ENCODE measurements around the gene CUL9.

DNA sequence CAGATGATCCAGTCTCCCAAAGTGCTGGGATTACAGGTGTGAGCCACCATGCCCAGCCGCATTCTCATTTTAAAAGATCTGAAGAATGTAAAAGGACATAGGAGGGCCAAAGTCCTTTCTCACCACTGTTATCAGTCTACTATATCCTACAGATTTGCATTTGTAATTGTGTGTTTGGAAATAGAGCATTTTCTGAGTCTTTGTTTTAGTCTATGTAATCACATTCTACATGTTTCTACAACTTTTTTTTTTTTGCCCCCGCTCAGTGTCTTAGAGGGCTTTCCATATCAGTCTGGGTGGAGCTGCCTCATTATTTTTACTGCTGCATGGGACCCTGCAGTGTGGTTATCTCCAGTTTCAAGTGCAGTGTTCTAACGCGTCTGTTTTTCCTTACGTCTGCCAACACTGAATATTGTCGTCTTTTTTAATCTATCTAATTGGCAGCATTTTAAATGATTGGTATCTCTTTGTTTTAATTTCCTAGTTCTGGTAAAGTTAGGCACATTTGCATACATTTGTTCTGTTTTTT lies 7.8 kb downstream of the CUL9 start:
- TF ChIP-seq, protein P1, sequence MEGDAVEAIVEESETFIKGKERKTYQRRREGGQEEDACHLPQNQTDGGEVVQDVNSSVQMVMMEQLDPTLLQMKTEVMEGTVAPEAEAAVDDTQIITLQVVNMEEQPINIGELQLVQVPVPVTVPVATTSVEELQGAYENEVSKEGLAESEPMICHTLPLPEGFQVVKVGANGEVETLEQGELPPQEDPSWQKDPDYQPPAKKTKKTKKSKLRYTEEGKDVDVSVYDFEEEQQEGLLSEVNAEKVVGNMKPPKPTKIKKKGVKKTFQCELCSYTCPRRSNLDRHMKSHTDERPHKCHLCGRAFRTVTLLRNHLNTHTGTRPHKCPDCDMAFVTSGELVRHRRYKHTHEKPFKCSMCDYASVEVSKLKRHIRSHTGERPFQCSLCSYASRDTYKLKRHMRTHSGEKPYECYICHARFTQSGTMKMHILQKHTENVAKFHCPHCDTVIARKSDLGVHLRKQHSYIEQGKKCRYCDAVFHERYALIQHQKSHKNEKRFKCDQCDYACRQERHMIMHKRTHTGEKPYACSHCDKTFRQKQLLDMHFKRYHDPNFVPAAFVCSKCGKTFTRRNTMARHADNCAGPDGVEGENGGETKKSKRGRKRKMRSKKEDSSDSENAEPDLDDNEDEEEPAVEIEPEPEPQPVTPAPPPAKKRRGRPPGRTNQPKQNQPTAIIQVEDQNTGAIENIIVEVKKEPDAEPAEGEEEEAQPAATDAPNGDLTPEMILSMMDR (IDR thresholded peaks at IDR 0.05) = no peak
- no peak for TF ChIP-seq POLR2A (IDR thresholded peaks at IDR 0.05)

Measured in esophagus squamous epithelium (tissue), 4 donors.